OCI-LY7 (cell line): ENCODE data around the gene FAM177A1.

Experiments used
- CTCF ChIP-seq: fragments of 200-600 bp; sonication (generic); conservative IDR thresholded peaks from 2 replicates; pipeline ENCODE4 v1.5.1; 2014; ENCODE audit warnings: mild to moderate bottlenecking, antibody characterized with exemption, low read length, moderate library complexity, mixed read lengths
- EZH2phosphoT487 ChIP-seq: fragments of 200-600 bp; sonication (generic); IDR thresholded peaks from 2 replicates; pipeline ENCODE4 v1.6.1; 2018; ENCODE audit warnings: low read depth, borderline replicate concordance, mild to moderate bottlenecking, mixed run types, antibody characterized with exemption, low read length, moderate library complexity, mixed read lengths

GRCh38 chr14:35088514-35088913, 42.4 kb downstream of the FAM177A1 start:
- TF ChIP-seq CTCF (no peak), EZH2phosphoT487 (no peak)
